Measurements from ENCODE around the gene CXCL16. TPM values are rescaled to one million over a fixed set of nuclear protein-coding genes. Genes with fewer than 3 reads are reported as not detected.
A peak's percentile ranks its signal among the peaks of the same experiment; 100 is the strongest.

Gene CXCL16
- total RNA-seq, 2 donors from 2014 or later: 27.9 to 36.0 TPM

DNA sequence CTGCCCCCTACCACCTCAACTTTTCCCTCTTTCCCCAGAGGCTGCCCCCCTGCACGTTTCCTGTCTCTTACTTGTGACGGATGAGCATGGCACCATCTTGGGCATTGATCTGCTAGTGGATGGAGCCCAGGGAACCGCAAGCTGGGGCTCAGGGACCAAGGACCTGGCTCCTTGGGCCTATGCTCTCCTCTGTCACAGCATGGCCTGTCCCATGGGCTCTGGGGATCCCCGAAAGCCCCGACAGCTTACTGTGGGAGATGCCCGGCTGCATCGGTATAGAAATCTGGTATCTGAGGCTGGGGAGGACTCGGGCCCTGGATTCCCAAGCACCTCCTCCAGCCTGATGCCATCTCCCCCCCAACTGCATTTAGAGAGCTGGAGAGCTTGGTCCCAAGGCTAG, 1.8 kb upstream of the CXCL16 start:
- H3K36me3 ChIP-seq: no peaks in the 10 kb centered on the region
- TF ChIP-seq POLR2AphosphoS5 (IDR thresholded peaks at IDR 0.05) (no peak), POLR2A (IDR thresholded peaks at IDR 0.05) (no peak)
- TF ChIP-seq, protein P1, sequence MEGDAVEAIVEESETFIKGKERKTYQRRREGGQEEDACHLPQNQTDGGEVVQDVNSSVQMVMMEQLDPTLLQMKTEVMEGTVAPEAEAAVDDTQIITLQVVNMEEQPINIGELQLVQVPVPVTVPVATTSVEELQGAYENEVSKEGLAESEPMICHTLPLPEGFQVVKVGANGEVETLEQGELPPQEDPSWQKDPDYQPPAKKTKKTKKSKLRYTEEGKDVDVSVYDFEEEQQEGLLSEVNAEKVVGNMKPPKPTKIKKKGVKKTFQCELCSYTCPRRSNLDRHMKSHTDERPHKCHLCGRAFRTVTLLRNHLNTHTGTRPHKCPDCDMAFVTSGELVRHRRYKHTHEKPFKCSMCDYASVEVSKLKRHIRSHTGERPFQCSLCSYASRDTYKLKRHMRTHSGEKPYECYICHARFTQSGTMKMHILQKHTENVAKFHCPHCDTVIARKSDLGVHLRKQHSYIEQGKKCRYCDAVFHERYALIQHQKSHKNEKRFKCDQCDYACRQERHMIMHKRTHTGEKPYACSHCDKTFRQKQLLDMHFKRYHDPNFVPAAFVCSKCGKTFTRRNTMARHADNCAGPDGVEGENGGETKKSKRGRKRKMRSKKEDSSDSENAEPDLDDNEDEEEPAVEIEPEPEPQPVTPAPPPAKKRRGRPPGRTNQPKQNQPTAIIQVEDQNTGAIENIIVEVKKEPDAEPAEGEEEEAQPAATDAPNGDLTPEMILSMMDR (IDR thresholded peaks at IDR 0.05): no peak
- H3K27ac ChIP-seq: no peak overlapping the region
- intact Hi-C loops (cut with DNase I): no loop called here
- H3K9me3 ChIP-seq: no peaks in the 10 kb centered on the region
- 94% methylated on average over 8 of the region's 8 CpGs for WGBS
- H3K4me3 ChIP-seq: no peak overlapping the region
- H3K4me1 ChIP-seq (replicated peaks): no peaks in the 10 kb centered on the region
- H3K27me3 ChIP-seq (replicated peaks; ENCODE audit: insufficient read depth): no peaks in the 10 kb centered on the region
- DNase-seq (ENCODE audit: low spot score): no peak

DNA sequence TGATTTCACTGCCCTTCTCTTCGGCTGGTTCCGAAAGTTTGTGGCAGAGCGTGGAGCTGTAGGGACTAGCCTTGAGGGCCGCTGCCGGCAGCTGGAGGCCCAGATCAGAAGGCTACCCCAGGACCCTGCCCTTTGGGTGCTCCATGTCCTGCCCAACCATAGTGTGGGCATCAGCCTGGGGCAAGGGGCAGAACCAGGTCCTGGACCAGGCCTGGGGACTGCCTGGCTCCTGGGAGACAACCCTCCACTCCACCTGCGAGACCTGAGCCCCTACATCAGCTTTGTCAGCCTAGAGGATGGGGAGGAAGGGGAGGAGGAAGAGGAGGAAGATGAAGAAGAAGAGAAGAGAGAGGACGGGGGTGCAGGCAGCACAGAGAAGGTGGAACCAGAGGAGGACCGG, 856 bp upstream of the CXCL16 start:
- intact Hi-C loops (cut with DNase I): no loop called here
- no peak overlapping the region for H3K27ac ChIP-seq
- no peaks in the 10 kb centered on the region for H3K36me3 ChIP-seq
- TF ChIP-seq POLR2A (IDR thresholded peaks at IDR 0.05) (no peak), POLR2AphosphoS5 (IDR thresholded peaks at IDR 0.05) (no peak)
- TF ChIP-seq, protein P1 (IDR thresholded peaks at IDR 0.05): no peak
- H3K9me3 ChIP-seq: no peaks in the 10 kb centered on the region
- no peaks in the 10 kb centered on the region for H3K4me1 ChIP-seq (replicated peaks)
- H3K27me3 ChIP-seq (replicated peaks; ENCODE audit: insufficient read depth): no peaks in the 10 kb centered on the region
- WGBS: 96% methylated on average over 8 of the region's 8 CpGs
- no peak for DNase-seq (ENCODE audit: low spot score)
- H3K4me3 ChIP-seq: no peak overlapping the region

DNA sequence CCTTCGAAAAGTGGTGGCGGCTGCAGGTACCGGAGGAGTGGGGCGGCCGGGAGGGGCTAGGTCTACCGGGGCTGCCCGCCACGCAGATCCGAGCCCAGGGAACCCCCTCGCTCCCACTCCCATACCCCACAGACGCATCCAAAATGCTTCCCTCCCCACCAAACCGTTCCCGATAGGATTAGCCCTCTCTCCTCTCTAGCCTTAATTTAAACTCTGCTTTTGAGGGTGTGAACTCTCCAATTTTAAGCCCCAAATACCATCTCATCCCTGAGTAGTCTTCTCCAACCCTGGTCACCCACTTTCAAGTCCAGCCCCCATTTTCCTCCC, 260 bp upstream of the CXCL16 start:
- WGBS: 3% methylated on average over 12 of the region's 13 CpGs
- no peak for DNase-seq (ENCODE audit: low spot score)
- no peak for TF ChIP-seq POLR2A (IDR thresholded peaks at IDR 0.05)
- TF ChIP-seq, protein P1 (IDR thresholded peaks at IDR 0.05): no peak
- H3K27ac ChIP-seq: peak overlapping the region; percentile 75 to 78
- no peaks in the 10 kb centered on the region for H3K4me1 ChIP-seq (replicated peaks)
- no peaks in the 10 kb centered on the region for H3K36me3 ChIP-seq
- no peaks in the 10 kb centered on the region for H3K27me3 ChIP-seq (replicated peaks; ENCODE audit: insufficient read depth)
- intact Hi-C loops (cut with DNase I): no loop called here
- peak overlapping the region; percentile 59 to 71 for H3K4me3 ChIP-seq
- no peaks in the 10 kb centered on the region for H3K9me3 ChIP-seq

DNA sequence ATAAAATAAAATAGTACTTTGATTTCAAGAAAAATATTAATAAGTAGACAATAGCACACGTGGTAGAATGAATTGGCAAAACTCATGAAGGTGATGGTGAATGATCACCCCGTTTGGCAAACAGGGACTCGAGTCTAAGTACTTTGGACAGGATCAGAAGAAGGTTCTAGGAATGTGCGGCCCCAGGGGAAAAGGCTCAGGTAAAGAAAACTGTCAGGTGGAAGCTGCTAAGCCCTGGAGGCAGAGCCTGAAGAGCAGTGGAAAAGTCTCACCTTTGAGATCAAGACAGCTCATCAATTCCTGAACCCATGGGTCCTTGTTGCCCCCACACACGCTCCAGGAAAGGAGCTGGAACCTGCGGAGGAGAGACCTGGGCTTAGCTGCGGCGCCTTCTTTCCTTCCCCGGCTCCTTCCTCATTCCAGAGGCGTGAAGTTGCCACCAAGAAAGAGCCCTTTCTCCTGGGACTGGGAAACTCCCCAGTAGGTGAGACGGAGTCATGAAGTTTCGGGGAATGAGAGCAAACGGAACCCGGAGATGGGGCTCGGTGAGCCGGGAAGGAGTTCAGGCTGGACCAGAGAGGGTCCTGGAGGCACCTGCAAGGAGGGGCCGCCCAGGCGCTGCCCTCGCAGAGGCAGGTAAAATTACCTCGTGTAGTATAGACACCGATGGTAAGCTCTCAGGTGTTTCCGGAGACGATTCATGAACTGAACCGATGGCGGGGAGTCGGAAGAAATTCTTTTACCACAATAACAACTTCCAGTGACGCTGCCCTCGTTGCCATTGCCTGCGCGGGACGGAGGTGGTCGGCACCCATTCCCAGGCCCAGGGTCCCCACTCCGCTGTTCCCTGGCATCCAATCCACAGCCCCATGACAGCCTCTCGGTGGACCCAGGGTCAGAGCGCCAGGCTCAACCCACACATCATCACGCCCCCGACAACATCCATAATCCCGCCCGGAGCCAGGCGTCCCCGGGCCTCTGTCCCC, 1.3 kb downstream of the CXCL16 start:
- no peaks in the 10 kb centered on the region for H3K36me3 ChIP-seq
- intact Hi-C loops (cut with DNase I): no loop called here
- H3K27ac ChIP-seq: peak overlapping the region; percentile 75 to 78
- H3K27me3 ChIP-seq (replicated peaks; ENCODE audit: insufficient read depth): no peaks in the 10 kb centered on the region
- H3K4me3 ChIP-seq: peak overlapping the region; percentile 59 to 71
- no peaks in the 10 kb centered on the region for H3K4me1 ChIP-seq (replicated peaks)
- no peaks in the 10 kb centered on the region for H3K9me3 ChIP-seq
- TF ChIP-seq POLR2A (IDR thresholded peaks at IDR 0.05) (peak; percentile 68), POLR2AphosphoS5 (IDR thresholded peaks at IDR 0.05) (peak; percentile 57)
- TF ChIP-seq, protein P1 (IDR thresholded peaks at IDR 0.05): no peak
- DNase-seq (ENCODE audit: low spot score): peak; percentile 42
- 17% methylated on average over 41 of the region's 41 CpGs for WGBS

Measured in prostate gland (tissue), 2 donors.